GM21619 (cell line): ENCODE data around the gene LRRN1.

Experiments
- ATAC-seq: cut with Tn5 transposase; IDR thresholded peaks from one replicate; pipeline ENCODE4 v1.9.1; 2021; ENCODE audit not compliant: unreplicated experiment

LRRN1 gene

DNA sequence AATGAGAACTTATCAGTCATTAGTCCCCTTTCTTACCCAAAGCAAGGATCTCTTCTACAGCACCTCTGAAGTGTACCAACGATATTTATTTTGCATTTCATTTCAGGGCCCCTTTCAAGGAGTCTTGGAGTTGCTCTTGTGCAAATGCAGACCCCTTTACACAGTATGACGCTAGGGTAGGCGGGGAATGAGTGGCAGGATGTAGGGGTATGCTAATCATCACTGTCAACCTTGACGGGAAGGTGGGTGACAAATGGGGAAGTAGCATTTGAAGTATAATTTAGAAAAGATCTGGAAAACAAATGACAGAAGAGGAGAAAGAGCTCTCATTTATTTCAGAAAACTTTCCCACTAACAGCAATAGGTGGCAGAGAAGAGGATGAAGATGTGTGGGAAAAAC lies 94.4 kb downstream of the LRRN1 start:
- ATAC-seq: no peak
